ENCODE measurements around the gene EWSR1. TPM values are rescaled to one million over a fixed set of nuclear protein-coding genes. Genes with fewer than 3 reads are reported as not detected.

The EWSR1 gene
- total and polyA plus RNA-seq, 2 donors (not counting 3 experiments of a cell fraction or from before 2014, with no cell fraction given): 305 to 588 TPM

DNA sequence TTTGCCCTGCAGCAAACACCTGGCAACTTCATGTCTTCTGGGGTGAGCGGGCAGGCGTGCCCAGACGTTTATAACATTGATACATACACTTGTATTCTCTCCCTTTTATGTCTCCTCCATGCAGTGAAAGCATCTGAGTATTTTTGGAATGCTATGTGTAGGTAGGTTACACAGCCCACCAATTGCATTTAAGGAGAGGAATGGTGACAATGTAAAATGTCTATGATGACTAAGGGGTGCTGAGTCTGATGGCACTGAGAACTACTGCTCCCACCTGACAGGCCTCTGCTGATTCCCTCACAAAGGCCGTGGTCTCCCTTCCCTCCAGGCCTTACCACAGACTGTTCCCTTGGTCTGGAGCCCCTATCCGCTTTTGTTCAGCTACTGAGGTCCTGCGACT is 70.3 kb downstream of the EWSR1 start:
- H3K27me3 ChIP-seq (ENCODE audit: control insufficient read depth in 2 of 2, insufficient read depth in 2 of 2, low read length in 2 of 2): no peaks in the 10 kb centered on the region
- no peaks in the 10 kb centered on the region for H3K79me2 ChIP-seq (ENCODE audit: control insufficient read depth, insufficient read depth, low read length)
- TF ChIP-seq JUN (IDR thresholded peaks at IDR 0.05; ENCODE audit: borderline replicate concordance, insufficient read depth, insufficient read length, low read depth): no peak
- no peak for TF ChIP-seq POLR2AphosphoS5 (IDR thresholded peaks at IDR 0.05; ENCODE audit: insufficient read depth, low read depth, low read length)
- no peak for TF ChIP-seq EZH2 (IDR thresholded peaks at IDR 0.05; ENCODE audit: borderline replicate concordance, low read depth, low read length, severe bottlenecking)
- TF ChIP-seq FOS (IDR thresholded peaks at IDR 0.05; ENCODE audit: borderline replicate concordance, insufficient read depth, low read length): no peak
- TF ChIP-seq, protein P1, sequence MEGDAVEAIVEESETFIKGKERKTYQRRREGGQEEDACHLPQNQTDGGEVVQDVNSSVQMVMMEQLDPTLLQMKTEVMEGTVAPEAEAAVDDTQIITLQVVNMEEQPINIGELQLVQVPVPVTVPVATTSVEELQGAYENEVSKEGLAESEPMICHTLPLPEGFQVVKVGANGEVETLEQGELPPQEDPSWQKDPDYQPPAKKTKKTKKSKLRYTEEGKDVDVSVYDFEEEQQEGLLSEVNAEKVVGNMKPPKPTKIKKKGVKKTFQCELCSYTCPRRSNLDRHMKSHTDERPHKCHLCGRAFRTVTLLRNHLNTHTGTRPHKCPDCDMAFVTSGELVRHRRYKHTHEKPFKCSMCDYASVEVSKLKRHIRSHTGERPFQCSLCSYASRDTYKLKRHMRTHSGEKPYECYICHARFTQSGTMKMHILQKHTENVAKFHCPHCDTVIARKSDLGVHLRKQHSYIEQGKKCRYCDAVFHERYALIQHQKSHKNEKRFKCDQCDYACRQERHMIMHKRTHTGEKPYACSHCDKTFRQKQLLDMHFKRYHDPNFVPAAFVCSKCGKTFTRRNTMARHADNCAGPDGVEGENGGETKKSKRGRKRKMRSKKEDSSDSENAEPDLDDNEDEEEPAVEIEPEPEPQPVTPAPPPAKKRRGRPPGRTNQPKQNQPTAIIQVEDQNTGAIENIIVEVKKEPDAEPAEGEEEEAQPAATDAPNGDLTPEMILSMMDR (IDR thresholded peaks at IDR 0.05; ENCODE audit: extremely low read depth in 1 of 2, insufficient read depth in 1 of 2, low read depth in 1 of 2, low read length in 2 of 2): no peak
- TF ChIP-seq POLR2A (IDR thresholded peaks at IDR 0.05; ENCODE audit: low read depth, low read length): no peak
- no peak for TF ChIP-seq MYC (IDR thresholded peaks at IDR 0.05; ENCODE audit: low read depth, low read length)
- no peak for TF ChIP-seq GATA2 (IDR thresholded peaks at IDR 0.05; ENCODE audit: insufficient read depth, insufficient read length, low read depth, low read length)
- H3K4me3 ChIP-seq (replicated peaks in 1 of 3; ENCODE audit: insufficient read depth in 1 of 3, low read depth in 1 of 3, low read length in 3 of 3): no peak overlapping the region
- DNase-seq (ENCODE audit: low read depth, low spot score) (no peak), FAIRE-seq (no peak)
- H2AFZ ChIP-seq (ENCODE audit: low read depth, low read length): no peak overlapping the region
- intact Hi-C loops (cut with micrococcal nuclease): no loop called here
- POLR2A ChIA-PET: no interaction called here
- H3K4me1 ChIP-seq (ENCODE audit: control insufficient read depth, extremely low read depth, insufficient read depth, low read length): no peaks in the 10 kb centered on the region
- dilution Hi-C loops (cut with MboI; ENCODE audit: extremely low pct_ligation_motif_present, low sequenced_read_pairs): no loop called here
- H3K9me1 ChIP-seq (replicated peaks; ENCODE audit: control insufficient read depth, extremely low read depth, insufficient read depth, low read length): no peaks in the 10 kb centered on the region
- no peak overlapping the region for H3K27ac ChIP-seq (ENCODE audit: insufficient read depth, low read depth, low read length)
- CTCF ChIA-PET: no interaction called here
- no peak overlapping the region for H3K9ac ChIP-seq (replicated peaks; ENCODE audit: extremely low read depth, insufficient read depth, low read length)
- peaks cover 13 to 87% of the 10 kb centered on the region in 2 experiments for H3K36me3 ChIP-seq (ENCODE audit: control insufficient read depth in 2 of 2, extremely low read depth in 1 of 2, insufficient read depth in 2 of 2, low read length in 2 of 2)
- no TSS peak for BruUV-seq (replicated peaks)
- no peaks in the 10 kb centered on the region for H4K20me1 ChIP-seq (replicated peaks; ENCODE audit: control insufficient read depth, extremely low read depth, insufficient read depth, low read length)
- H3K4me2 ChIP-seq (ENCODE audit: insufficient read depth, low read length): no peak overlapping the region
- no peaks in the 10 kb centered on the region for H3K9me3 ChIP-seq (replicated peaks; ENCODE audit: control insufficient read depth, insufficient read depth, low read length)

Measured in endothelial cell of umbilical vein (primary cell).